Measurements from ENCODE around the gene IRF4. TPM values are rescaled to one million over a fixed set of nuclear protein-coding genes. Genes with fewer than 3 reads are reported as not detected.

The IRF4 gene
- polyA plus RNA-seq, 1 experiment = not detected

- POLR2A ChIA-PET = no interaction called here
- TF ChIP-seq CTCF (IDR thresholded peaks at IDR 0.05; ENCODE audit: insufficient read depth, low read depth, low read length) = no peak
- Histone ChIP-seq H3K36me3 (ENCODE audit: control insufficient read depth, insufficient read depth, low read length) (no peaks in the 10 kb centered on the region), H3K4me3 (ENCODE audit: low read depth, low read length) (no peak overlapping the region), H3K27me3 (ENCODE audit: control insufficient read depth, insufficient read depth, low read length) (peaks cover 1% of the 10 kb centered on the region; the same call in 1 of the 2 replicates)
- CTCF ChIA-PET = interaction anchor here (1.1 to 1.4 kb wide), 2 partner anchors 21 to 38 kb away, joined by 3 read pairs; no protein-coding TSS in a partner anchor
- no peak for DNase-seq (ENCODE audit: low read depth)
Observed at GRCh38 chr6:435441-436307, 44.1 kb downstream of the IRF4 start.

DNA sequence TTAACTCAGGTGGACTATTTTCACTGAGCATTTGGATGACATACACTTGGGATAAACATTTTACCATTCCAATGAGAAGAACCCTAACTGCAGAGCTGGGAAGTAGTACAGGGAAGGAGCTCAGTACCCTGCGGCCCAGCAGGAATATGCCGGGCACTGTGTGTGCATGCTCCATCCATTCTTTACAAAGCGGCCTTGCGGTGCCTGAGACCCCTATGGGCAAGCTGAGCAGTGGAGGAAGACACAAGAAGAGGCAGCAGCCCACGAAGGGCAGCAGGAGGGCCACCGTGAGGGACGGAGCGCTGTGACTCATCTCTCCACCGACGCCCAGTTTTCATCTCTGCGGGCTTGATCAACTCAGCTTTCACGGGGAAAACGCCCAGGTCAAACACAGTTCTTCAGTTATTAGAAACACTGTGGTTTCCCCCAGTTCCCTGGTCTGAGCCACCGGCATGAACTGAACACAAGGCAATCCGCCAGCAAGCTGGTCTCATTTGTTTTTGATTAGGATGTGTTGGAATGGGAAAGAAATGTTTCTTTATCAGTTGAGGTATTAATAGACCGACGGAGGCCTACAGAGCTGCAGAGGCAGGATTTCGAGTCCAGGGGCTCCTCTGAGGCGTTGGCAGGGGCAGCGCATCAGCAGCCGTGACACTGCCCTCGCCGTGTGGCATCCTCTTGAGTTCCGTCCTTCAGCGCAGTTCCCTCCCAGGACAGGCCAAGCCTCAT lies 44.9 kb downstream of the IRF4 start:
- POLR2A ChIA-PET = no interaction called here
- H3K4me3 ChIP-seq (ENCODE audit: low read depth, low read length) = no peak overlapping the region
- DNase-seq (ENCODE audit: low read depth) = peak; percentile 61

GRCh38 chr6:437037-437392 lies 45.5 kb downstream of the IRF4 start:
- no peak for DNase-seq (ENCODE audit: low read depth)
- ChIA-PET CTCF (no interaction called here), POLR2A (no interaction called here)
- peaks cover 1% of the 10 kb centered on the region; the same call in 1 of the 2 replicates for H3K27me3 ChIP-seq (ENCODE audit: control insufficient read depth, insufficient read depth, low read length)
- no peak for TF ChIP-seq CTCF (IDR thresholded peaks at IDR 0.05; ENCODE audit: insufficient read depth, low read depth, low read length)
- no peak overlapping the region for H3K4me3 ChIP-seq (ENCODE audit: low read depth, low read length)
- H3K36me3 ChIP-seq (ENCODE audit: control insufficient read depth, insufficient read depth, low read length) = no peaks in the 10 kb centered on the region

More for the DNA sequence above, 44.9 kb downstream of the IRF4 start:
- Histone ChIP-seq H3K27me3 (ENCODE audit: control insufficient read depth, insufficient read depth, low read length) (peaks cover 1% of the 10 kb centered on the region; the same call in 1 of the 2 replicates), H3K36me3 (ENCODE audit: control insufficient read depth, insufficient read depth, low read length) (no peaks in the 10 kb centered on the region)
- CTCF ChIA-PET = interaction anchor here (1.1 kb wide), 1 partner anchor 21 kb away, joined by 3 read pairs; no protein-coding TSS in a partner anchor
- TF ChIP-seq CTCF (IDR thresholded peaks at IDR 0.05; ENCODE audit: insufficient read depth, low read depth, low read length) = no peak

DNA sequence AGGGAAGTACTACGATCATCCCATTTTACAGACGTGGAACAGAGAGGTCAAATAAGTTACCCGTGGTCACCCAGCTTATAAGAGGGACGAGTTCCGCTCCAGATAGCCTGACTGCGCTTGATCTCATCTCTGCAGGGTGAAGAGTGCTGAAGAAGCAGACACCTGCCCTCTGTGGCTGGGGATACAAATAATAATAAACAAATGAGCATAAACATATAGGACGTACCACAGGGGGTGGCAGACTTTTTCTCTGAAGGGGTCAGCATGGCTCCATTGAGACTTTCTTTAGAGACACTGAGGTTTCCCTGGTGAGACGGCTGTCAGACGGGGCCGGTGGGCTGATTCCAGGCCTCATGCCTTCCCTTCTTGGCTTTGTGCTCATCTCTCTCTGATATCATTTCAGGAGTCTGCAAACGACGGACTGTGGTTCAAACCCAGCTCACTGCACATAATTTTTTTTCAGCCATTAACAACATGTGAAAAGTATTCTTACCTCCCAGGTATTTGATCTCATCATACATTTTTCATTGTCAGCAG lies 47.1 kb downstream of the IRF4 start:
- no peak for DNase-seq (ENCODE audit: low read depth)
- no peaks in the 10 kb centered on the region for H3K36me3 ChIP-seq (ENCODE audit: control insufficient read depth, insufficient read depth, low read length)
- ChIA-PET POLR2A (no interaction called here), CTCF (no interaction called here)
- no peak overlapping the region for H3K4me3 ChIP-seq (ENCODE audit: low read depth, low read length)
- H3K27me3 ChIP-seq (ENCODE audit: control insufficient read depth, insufficient read depth, low read length) = peaks cover 1% of the 10 kb centered on the region; the same call in 1 of the 2 replicates
- no peak for TF ChIP-seq CTCF (IDR thresholded peaks at IDR 0.05; ENCODE audit: insufficient read depth, low read depth, low read length)

- no peak for DNase-seq (ENCODE audit: low read depth)
- H3K36me3 ChIP-seq (ENCODE audit: control insufficient read depth, insufficient read depth, low read length) = no peaks in the 10 kb centered on the region
- no peak for TF ChIP-seq CTCF (IDR thresholded peaks at IDR 0.05; ENCODE audit: insufficient read depth, low read depth, low read length)
- H3K27me3 ChIP-seq (ENCODE audit: control insufficient read depth, insufficient read depth, low read length) = 0 out of 2 replicates have a peak, but pooled peaks cover 1% of the 10 kb centered on the region
- no peak overlapping the region for H3K4me3 ChIP-seq (ENCODE audit: low read depth, low read length)
- ChIA-PET POLR2A (no interaction called here), CTCF (no interaction called here)
Observed at GRCh38 chr6:439641-440167, 48.2 kb downstream of the IRF4 start.
